ENCODE data around the gene NCKAP5. TPM values are rescaled to one million over a fixed set of nuclear protein-coding genes. Genes with fewer than 3 reads are reported as not detected.

The NCKAP5 gene
- total RNA-seq, 1 experiment from 2014 or later = not detected

GRCh38 chr2:132758995-132759394 is 809.3 kb downstream of the NCKAP5 start:
- no peak for DNase-seq (ENCODE audit: low spot score)

GRCh38 chr2:132757676-132758075 is 810.6 kb downstream of the NCKAP5 start:
- DNase-seq (ENCODE audit: low spot score) = no peak

- no peak for DNase-seq (ENCODE audit: low spot score)
Observed at GRCh38 chr2:132757002-132757589, 811.2 kb downstream of the NCKAP5 start.

GRCh38 chr2:132754867-132755472 is 813.3 kb downstream of the NCKAP5 start:
- DNase-seq (ENCODE audit: low spot score) = no peak

- no peak for DNase-seq (ENCODE audit: low spot score)
Observed at GRCh38 chr2:132754392-132754791, 813.9 kb downstream of the NCKAP5 start.

- no peak for DNase-seq (ENCODE audit: low spot score)
Observed at GRCh38 chr2:132752421-132753206, 815.6 kb downstream of the NCKAP5 start.

GRCh38 chr2:132751836-132752235 is 816.4 kb downstream of the NCKAP5 start:
- no peak for DNase-seq (ENCODE audit: low spot score)

- no peak for DNase-seq (ENCODE audit: low spot score)
Observed at GRCh38 chr2:132750606-132751005, 817.7 kb downstream of the NCKAP5 start.

- no peak for DNase-seq (ENCODE audit: low spot score)
Observed at GRCh38 chr2:132747046-132747445, 821.2 kb downstream of the NCKAP5 start.

GRCh38 chr2:132741754-132742153 is 826.5 kb downstream of the NCKAP5 start:
- DNase-seq (ENCODE audit: low spot score) = no peak

GRCh38 chr2:132740081-132740720 is 828.1 kb downstream of the NCKAP5 start:
- no peak for DNase-seq (ENCODE audit: low spot score)

- no peak for DNase-seq (ENCODE audit: low spot score)
Observed at GRCh38 chr2:132738223-132738622, 830.0 kb downstream of the NCKAP5 start.

GRCh38 chr2:132736059-132736458 is 832.2 kb downstream of the NCKAP5 start:
- DNase-seq (ENCODE audit: low spot score) = no peak

GRCh38 chr2:132734961-132735360 is 833.3 kb downstream of the NCKAP5 start:
- DNase-seq (ENCODE audit: low spot score) = no peak

- no peak for DNase-seq (ENCODE audit: low spot score)
Observed at GRCh38 chr2:132733094-132733493, 835.2 kb downstream of the NCKAP5 start.

GRCh38 chr2:132732694-132733093 is 835.6 kb downstream of the NCKAP5 start:
- no peak for DNase-seq (ENCODE audit: low spot score)

GRCh38 chr2:132731441-132731840 is 836.8 kb downstream of the NCKAP5 start:
- DNase-seq (ENCODE audit: low spot score) = no peak

- no peak for DNase-seq (ENCODE audit: low spot score)
Observed at GRCh38 chr2:132730611-132731010, 837.7 kb downstream of the NCKAP5 start.

- no peak for DNase-seq (ENCODE audit: low spot score)
Observed at GRCh38 chr2:132729522-132729921, 838.7 kb downstream of the NCKAP5 start.

- DNase-seq (ENCODE audit: low spot score) = no peak
Observed at GRCh38 chr2:132726155-132726554, 842.1 kb downstream of the NCKAP5 start.

GRCh38 chr2:132725748-132726147 is 842.5 kb downstream of the NCKAP5 start:
- DNase-seq (ENCODE audit: low spot score) = no peak

GRCh38 chr2:132725148-132725547 is 843.1 kb downstream of the NCKAP5 start:
- DNase-seq (ENCODE audit: low spot score) = no peak
